RWPE2 (cell line): Measurements from ENCODE around the gene TRIM69.
"Not testable (repeated sequence)": the region's sequence is repeated elsewhere in the genome, so short reads cannot be mapped to it uniquely, and the experiment has no call there.

Experiments used
- ATAC-seq: fragments of 200-7000 bp; cut with Tn5 transposase; 3 replicates; pipeline ENCODE4 v1.9.1; 2021; ENCODE audit warnings: low read depth
- DNase-seq: peaks from one replicate; pipeline ENCODE4 v3.0.0-alpha.2; 2020; ENCODE audit warnings: low spot score
- H3K27ac ChIP-seq: fragments of 450-650 bp; 2 replicates; pipeline ENCODE4 v1.5.1; 2017; ENCODE audit warnings: mild to moderate bottlenecking; ENCODE audit not compliant: poor library complexity, severe bottlenecking
- H3K27me3 ChIP-seq: fragments of 250-450 bp; sonication (Bioruptor Pico); 2 replicates; pipeline ENCODE4 v1.5.1; 2021; ENCODE audit warnings: mild to moderate bottlenecking, moderate library complexity; ENCODE audit not compliant: insufficient read depth, poor library complexity, severe bottlenecking
- H3K36me3 ChIP-seq: fragments of 250-450 bp; sonication (Bioruptor Pico); 2 replicates; pipeline ENCODE4 v1.5.1; 2020; ENCODE audit warnings: low read depth, mild to moderate bottlenecking, moderate library complexity
- H3K4me1 ChIP-seq: fragments of 250-450 bp; sonication (Bioruptor Pico); 2 replicates; pipeline ENCODE4 v1.5.1; 2021; ENCODE audit warnings: mild to moderate bottlenecking, moderate library complexity; ENCODE audit not compliant: insufficient read depth, poor library complexity, severe bottlenecking
- H3K4me3 ChIP-seq: fragments of 250-450 bp; sonication (Bioruptor Pico); 2 replicates; pipeline ENCODE4 v1.5.1; 2021; ENCODE audit warnings: mild to moderate bottlenecking, moderate library complexity; ENCODE audit not compliant: severe bottlenecking
- H3K9me3 ChIP-seq: fragments of 250-450 bp; sonication (Bioruptor Pico); 2 replicates; pipeline ENCODE4 v1.5.1; 2021; ENCODE audit warnings: mild to moderate bottlenecking, moderate library complexity; ENCODE audit not compliant: severe bottlenecking
- CTCF ChIP-seq: fragments of 450-650 bp; IDR thresholded peaks from one replicate; pipeline ENCODE4 v1.5.1; 2017; ENCODE audit warnings: mild to moderate bottlenecking, moderate library complexity; ENCODE audit not compliant: poor library complexity, severe bottlenecking

The TRIM69 gene

GRCh38 chr15:44695294-44695693, 41.0 kb upstream of the TRIM69 start:
- no peak for TF ChIP-seq CTCF
- Histone ChIP-seq H3K9me3 (no peaks in the 10 kb centered on the region), H3K27me3 (peaks cover 3% of the 10 kb centered on the region), H3K4me1 (no peaks in the 10 kb centered on the region), H3K4me3 (no peak overlapping the region), H3K27ac (no peak overlapping the region), H3K36me3 (no peaks in the 10 kb centered on the region)
- ATAC-seq (no peak), DNase-seq (no peak)

GRCh38 chr15:44697014-44697413, 39.3 kb upstream of the TRIM69 start:
- Histone ChIP-seq H3K27ac (no peak overlapping the region), H3K4me3 (no peak overlapping the region), H3K36me3 (no peaks in the 10 kb centered on the region), H3K4me1 (no peaks in the 10 kb centered on the region), H3K9me3 (no peaks in the 10 kb centered on the region), H3K27me3 (peaks cover 3% of the 10 kb centered on the region)
- TF ChIP-seq CTCF: no peak
- no peak for DNase-seq
- no peak for ATAC-seq

- Histone ChIP-seq H3K27ac (no peak overlapping the region), H3K4me1 (no peaks in the 10 kb centered on the region), H3K27me3 (peaks cover 3% of the 10 kb centered on the region), H3K36me3 (no peaks in the 10 kb centered on the region), H3K9me3 (no peaks in the 10 kb centered on the region), H3K4me3 (no peak overlapping the region)
- no peak for TF ChIP-seq CTCF
- no peak for ATAC-seq
- no peak for DNase-seq
These were observed 37.7 kb upstream of the TRIM69 start for GRCh38 chr15:44698641-44699040.

- not testable (repeated sequence) for ATAC-seq, DNase-seq, H3K4me3 ChIP-seq, H3K27ac ChIP-seq, H3K27me3 ChIP-seq, H3K36me3 ChIP-seq, H3K4me1 ChIP-seq, H3K9me3 ChIP-seq
These were observed 35.7 kb upstream of the TRIM69 start for GRCh38 chr15:44700676-44701075.

GRCh38 chr15:44705986-44706385, 30.3 kb upstream of the TRIM69 start:
- no peak overlapping the region for H3K4me3 ChIP-seq
- H3K4me1 ChIP-seq: peaks cover 5% of the 10 kb centered on the region
- no peaks in the 10 kb centered on the region for H3K9me3 ChIP-seq
- ATAC-seq (no peak), DNase-seq (no peak)
- no peaks in the 10 kb centered on the region for H3K36me3 ChIP-seq
- TF ChIP-seq CTCF: no peak
- no peak overlapping the region for H3K27ac ChIP-seq
- no peaks in the 10 kb centered on the region for H3K27me3 ChIP-seq
